Mesendoderm (in vitro differentiated cells): ENCODE measurements around the gene FARP1.
A peak's percentile ranks its signal among the peaks of the same experiment; 100 is the strongest.

Source experiments
- DNase-seq: peaks from one replicate; pipeline ENCODE4 v3.0.0; 2013
- H2AK5ac ChIP-seq: 2 replicates; pipeline ENCODE4 v1.6.1; 2013; ENCODE audit warnings: low read length, inconsistent platforms
- H2BK120ac ChIP-seq: 2 replicates; pipeline ENCODE4 v1.6.1; 2013; ENCODE audit warnings: low read depth, mild to moderate bottlenecking, low read length, moderate library complexity, mixed read lengths
- H2BK15ac ChIP-seq: replicated peaks from 2 replicates; pipeline ENCODE4 v1.6.1; 2013; ENCODE audit warnings: low read depth, mild to moderate bottlenecking, moderate library complexity
- H2BK5ac ChIP-seq: 2 replicates; pipeline ENCODE4 v1.6.1; 2013; ENCODE audit warnings: low read length, inconsistent platforms
- H3K18ac ChIP-seq: 2 replicates; pipeline ENCODE4 v1.6.1; 2013; ENCODE audit warnings: mild to moderate bottlenecking, low read length, mixed read lengths
- H3K23ac ChIP-seq: one replicate; pipeline ENCODE4 v1.6.1; 2013; ENCODE audit warnings: low read length
- H3K27ac ChIP-seq: 2 replicates; pipeline ENCODE4 v1.5.1; 2013; ENCODE audit warnings: low read depth, mild to moderate bottlenecking, inconsistent platforms, low read length, moderate library complexity
- H3K27me3 ChIP-seq: 2 replicates; pipeline ENCODE4 v1.6.1; 2013; ENCODE audit warnings: low read length, control low read depth, mild to moderate bottlenecking, inconsistent platforms; ENCODE audit not compliant: insufficient read depth, poor library complexity
- H3K36me3 ChIP-seq: 2 replicates; pipeline ENCODE4 v1.6.1; 2013; ENCODE audit warnings: low read length, inconsistent platforms; ENCODE audit not compliant: control insufficient read depth, insufficient read depth
- H3K4ac ChIP-seq: one replicate; pipeline ENCODE4 v1.6.1; 2013; ENCODE audit warnings: low read depth, mild to moderate bottlenecking, low read length, moderate library complexity
- H3K4me1 ChIP-seq: 2 replicates; pipeline ENCODE4 v1.6.1; 2013; ENCODE audit warnings: low read depth, low read length, inconsistent platforms; ENCODE audit not compliant: control insufficient read depth
- H3K4me2 ChIP-seq: 2 replicates; pipeline ENCODE4 v1.6.1; 2013; ENCODE audit warnings: low read length
- H3K4me3 ChIP-seq: 2 replicates; pipeline ENCODE4 v1.5.1; 2013; ENCODE audit warnings: mild to moderate bottlenecking, low read length
- H3K56ac ChIP-seq: one replicate; pipeline ENCODE4 v1.6.1; 2013; ENCODE audit warnings: low read length
- H3K79me1 ChIP-seq: 2 replicates; pipeline ENCODE4 v1.6.1; 2013; ENCODE audit warnings: low read length, inconsistent platforms
- H3K79me2 ChIP-seq: 2 replicates; pipeline ENCODE4 v1.6.1; 2013; ENCODE audit warnings: mild to moderate bottlenecking, low read length; ENCODE audit not compliant: control insufficient read depth, insufficient read depth
- H3K9ac ChIP-seq: 2 replicates; pipeline ENCODE4 v1.6.1; 2013; ENCODE audit warnings: low read length, inconsistent platforms
- H4K5ac ChIP-seq: one replicate; pipeline ENCODE4 v1.6.1; 2013; ENCODE audit warnings: low read length
- H4K8ac ChIP-seq: one replicate; pipeline ENCODE4 v1.6.1; 2013; ENCODE audit warnings: low read depth, mild to moderate bottlenecking, control low read depth, low read length, moderate library complexity
- WGBS: extraction: QIAGEN DNeasy Blood & Tissue Kit; methylation state at CpG from one replicate; pipeline ENCODE4 v1.1.7; 2013; ENCODE audit warnings: low lambda C conversion rate, missing lambda C conversion rate; ENCODE audit not compliant: insufficient coverage; ENCODE audit errors: extremely low coverage; 5-methylcytosine and 5-hydroxymethylcytosine counted together

Gene FARP1

GRCh38 chr13:98309569-98310335 is 166.9 kb downstream of the FARP1 start:
- peaks cover 12% of the 10 kb centered on the region for H3K79me1 ChIP-seq
- no peak overlapping the region for H3K4me3 ChIP-seq
- no peak overlapping the region for H3K27ac ChIP-seq
- no peak for DNase-seq
- no peak overlapping the region for H3K23ac ChIP-seq
- no peak overlapping the region for H4K8ac ChIP-seq
- no CpG with 5 or more reads among the region's 21 CpGs for WGBS
- H3K4ac ChIP-seq, result no peak overlapping the region
- no peak overlapping the region for H3K4me2 ChIP-seq
- no peaks in the 10 kb centered on the region for H3K36me3 ChIP-seq
- H4K5ac ChIP-seq, result no peak overlapping the region
- no peak overlapping the region for H2BK120ac ChIP-seq
- peaks cover 4% of the 10 kb centered on the region for H3K79me2 ChIP-seq
- no peak overlapping the region for H2BK15ac ChIP-seq
- no peaks in the 10 kb centered on the region for H3K27me3 ChIP-seq
- no peak overlapping the region for H3K56ac ChIP-seq
- H2AK5ac ChIP-seq, result no peak overlapping the region
- no peak overlapping the region for H3K18ac ChIP-seq
- H3K9ac ChIP-seq, result no peak overlapping the region
- peaks cover 4% of the 10 kb centered on the region for H3K4me1 ChIP-seq
- H2BK5ac ChIP-seq, result no peak overlapping the region

GRCh38 chr13:98310485-98311199 is 167.7 kb downstream of the FARP1 start:
- Histone ChIP-seq H3K27me3 (no peaks in the 10 kb centered on the region), H3K4ac (no peak overlapping the region), H2BK15ac (no peak overlapping the region), H4K8ac (no peak overlapping the region), H3K4me1 (peaks cover 10% of the 10 kb centered on the region), H2AK5ac (no peak overlapping the region), H3K4me2 (no peak overlapping the region), H3K9ac (no peak overlapping the region), H3K56ac (no peak overlapping the region), H3K23ac (no peak overlapping the region), H2BK5ac (no peak overlapping the region), H3K36me3 (no peaks in the 10 kb centered on the region), H4K5ac (no peak overlapping the region), H3K27ac (no peak overlapping the region), H3K4me3 (no peak overlapping the region), H3K79me1 (peaks cover 15% of the 10 kb centered on the region), H3K79me2 (peaks cover 4% of the 10 kb centered on the region), H3K18ac (no peak overlapping the region), H2BK120ac (no peak overlapping the region)
- no peak for DNase-seq
- no CpG with 5 or more reads among the region's 2 CpGs for WGBS

GRCh38 chr13:98311200-98311548 is 168.3 kb downstream of the FARP1 start:
- no CpG with 5 or more reads among the region's 1 CpG for WGBS

GRCh38 chr13:98312606-98313005 is 169.7 kb downstream of the FARP1 start:
- Histone ChIP-seq H3K4me3 (no peak overlapping the region), H3K23ac (no peak overlapping the region), H3K36me3 (peaks cover 3% of the 10 kb centered on the region), H3K56ac (no peak overlapping the region), H2BK15ac (no peak overlapping the region), H4K5ac (no peak overlapping the region), H3K79me1 (peaks cover 14% of the 10 kb centered on the region), H3K4ac (no peak overlapping the region), H2BK5ac (no peak overlapping the region), H3K18ac (no peak overlapping the region), H3K27me3 (no peaks in the 10 kb centered on the region), H3K9ac (no peak overlapping the region), H3K4me2 (no peak overlapping the region), H3K4me1 (peaks cover 12% of the 10 kb centered on the region), H3K79me2 (peaks cover 2% of the 10 kb centered on the region), H2AK5ac (no peak overlapping the region), H2BK120ac (no peak overlapping the region), H3K27ac (no peak overlapping the region), H4K8ac (no peak overlapping the region)
- no peak for DNase-seq
- no CpG with 5 or more reads among the region's 7 CpGs for WGBS

More at GRCh38 chr13:98311200-98311548, 168.3 kb downstream of the FARP1 start:
- Histone ChIP-seq H3K23ac (no peak overlapping the region), H2BK5ac (no peak overlapping the region), H3K27me3 (no peaks in the 10 kb centered on the region), H3K18ac (no peak overlapping the region), H3K27ac (no peak overlapping the region), H3K4me3 (no peak overlapping the region), H4K5ac (no peak overlapping the region), H3K4me1 (peaks cover 14% of the 10 kb centered on the region), H3K56ac (no peak overlapping the region), H3K36me3 (no peaks in the 10 kb centered on the region), H3K4ac (no peak overlapping the region), H4K8ac (no peak overlapping the region), H3K79me2 (peaks cover 4% of the 10 kb centered on the region), H2BK120ac (no peak overlapping the region), H3K4me2 (no peak overlapping the region), H3K9ac (no peak overlapping the region), H2BK15ac (no peak overlapping the region), H2AK5ac (no peak overlapping the region), H3K79me1 (peaks cover 14% of the 10 kb centered on the region)
- no peak for DNase-seq

- Histone ChIP-seq H3K4me1 (peaks cover 12% of the 10 kb centered on the region), H3K9ac (no peak overlapping the region), H2AK5ac (no peak overlapping the region), H2BK15ac (no peak overlapping the region), H3K4ac (no peak overlapping the region), H3K56ac (peak overlapping the region; percentile 15), H3K27me3 (no peaks in the 10 kb centered on the region), H4K8ac (no peak overlapping the region), H2BK120ac (no peak overlapping the region), H4K5ac (no peak overlapping the region), H3K79me1 (peaks cover 12% of the 10 kb centered on the region), H3K79me2 (peaks cover under 1% of the 10 kb centered on the region), H3K4me3 (no peak overlapping the region), H2BK5ac (no peak overlapping the region), H3K36me3 (peaks cover 3% of the 10 kb centered on the region), H3K27ac (no peak overlapping the region), H3K23ac (no peak overlapping the region), H3K18ac (no peak overlapping the region), H3K4me2 (no peak overlapping the region)
- DNase-seq, result no peak
- no CpG with 5 or more reads among the region's 20 CpGs for WGBS
Observed at GRCh38 chr13:98313023-98313921, 170.4 kb downstream of the FARP1 start.
